H1 (cell line): ENCODE results near the gene OR51E1. TPM values are rescaled to one million over a fixed set of nuclear protein-coding genes. Genes with fewer than 3 reads are reported as not detected.

Experiments used
- CTCF ChIA-PET: fragments of 300-600 bp; sonication (Branson Sonifier 250); formaldehyde crosslinking; loops from one replicate; lab custom pipeline; 2021; ENCODE audit not compliant: partially characterized antibody; lab: Charles Lee
- POLR2A ChIA-PET: fragments of 300-600 bp; sonication (Branson Sonifier 250); formaldehyde crosslinking; loops from one replicate; lab custom pipeline; 2021; ENCODE audit warnings: inconsistent platforms; ENCODE audit not compliant: partially characterized antibody; lab: Charles Lee
- DNase-seq, 2 experiments: peaks; one replicate each; pipeline versions ENCODE4 v3.0.0 to v3.0.0-alpha.2; 2010 to 2022; ENCODE audit warnings: low spot score in 2 of 2, low read depth in 1 of 2, mixed read lengths in 1 of 2
- FAIRE-seq: peaks from 2 replicates; lab custom pipeline; 2011; peaks lifted over from hg19 to GRCh38; lab: Jason Lieb, UNC
- H2AFZ ChIP-seq: 2 replicates; pipeline ENCODE4 v1.8.1; 2012; ENCODE audit warnings: low read length, inconsistent platforms
- H2AK5ac ChIP-seq: 2 replicates; pipeline ENCODE4 v1.6.1; 2013; ENCODE audit warnings: low read depth, low read length
- H2BK120ac ChIP-seq: replicated peaks from 2 replicates; pipeline ENCODE3; 2013; ENCODE audit warnings: low read depth, low read length, inconsistent platforms
- H2BK12ac ChIP-seq: 2 replicates; pipeline ENCODE4 v1.6.1; 2013; ENCODE audit warnings: low read depth, low read length
- H2BK15ac ChIP-seq: 2 replicates; pipeline ENCODE4 v1.6.1; 2013; ENCODE audit warnings: low read length
- H2BK20ac ChIP-seq: 2 replicates; pipeline ENCODE4 v1.6.1; 2013; ENCODE audit warnings: low read length
- H2BK5ac ChIP-seq: 2 replicates; pipeline ENCODE4 v1.6.1; 2013; ENCODE audit warnings: low read depth, low read length
- H3K14ac ChIP-seq: 2 replicates; pipeline ENCODE4 v1.6.1; 2013; ENCODE audit warnings: inconsistent platforms; ENCODE audit not compliant: insufficient read length
- H3K18ac ChIP-seq: 2 replicates; pipeline ENCODE4 v1.6.1; 2013; ENCODE audit warnings: low read length; ENCODE audit errors: extremely low read depth
- H3K23ac ChIP-seq: 2 replicates; pipeline ENCODE4 v1.6.1; 2013; ENCODE audit warnings: inconsistent platforms; ENCODE audit not compliant: insufficient read length
- H3K23me2 ChIP-seq: 2 replicates; pipeline ENCODE4 v1.6.1; 2013; ENCODE audit warnings: low read depth, low read length
- H3K27ac ChIP-seq: 2 replicates; pipeline ENCODE4 v1.6.1; 2011; ENCODE audit warnings: low read depth, low read length, inconsistent platforms
- H3K27me3 ChIP-seq, 4 experiments: replicated peaks in 1 of 4; 1 replicate in 1 of 4; 2 replicates in 3 of 4; pipeline versions ENCODE4 v1.6.1 to v1.8.1; 2011 to 2013; ENCODE audit warnings: low read length in 3 of 4, mild to moderate bottlenecking in 3 of 4, inconsistent platforms in 2 of 4, mixed read lengths in 2 of 4, moderate library complexity in 1 of 4; ENCODE audit not compliant: control insufficient read depth in 3 of 4, insufficient read depth in 3 of 4; ENCODE audit errors: extremely low read depth in 1 of 4
- H3K36me3 ChIP-seq, 4 experiments: 2 replicates each; pipeline versions ENCODE4 v1.6.1 to v1.8.1; 2011 to 2013; ENCODE audit warnings: mild to moderate bottlenecking in 4 of 4, low read length in 3 of 4, moderate library complexity in 2 of 4, control low read depth in 1 of 4, inconsistent platforms in 1 of 4; ENCODE audit not compliant: insufficient read depth in 4 of 4, control insufficient read depth in 2 of 4
- H3K4ac ChIP-seq: replicated peaks from 2 replicates; pipeline ENCODE3; 2013; ENCODE audit warnings: low read length, low read depth, mixed read lengths, inconsistent platforms; ENCODE audit not compliant: insufficient read length
- H3K4me1 ChIP-seq, 4 experiments: replicated peaks in 1 of 4; 1 replicate in 1 of 4; 2 replicates in 3 of 4; pipeline versions ENCODE4 v1.6.1 to v1.8.1; 2011 to 2013; ENCODE audit warnings: low read length in 3 of 4, inconsistent platforms in 2 of 4, mixed read lengths in 1 of 4; ENCODE audit not compliant: insufficient read depth in 4 of 4, control insufficient read depth in 3 of 4
- H3K4me2 ChIP-seq, 2 experiments: 2 replicates each; pipeline versions ENCODE4 v1.6.1 to v1.8.1; 2011 to 2013; ENCODE audit warnings: low read depth in 2 of 2, low read length in 2 of 2, control low read depth in 1 of 2, inconsistent platforms in 1 of 2, mild to moderate bottlenecking in 1 of 2; ENCODE audit not compliant: insufficient read depth in 1 of 2
- H3K4me3 ChIP-seq, 4 experiments: fragments of 200-600, 300-600 bp in 1 of 4; sonication (generic), shearing (Covaris generic), sonication (Bioruptor Twin) in 1 of 4; 2 replicates each; pipeline versions ENCODE4 v1.5.1 to v1.8.1; 2011 to 2016; ENCODE audit warnings: low read length in 4 of 4, low read depth in 3 of 4, control low read depth in 2 of 4, inconsistent platforms in 2 of 4, mild to moderate bottlenecking in 2 of 4, mixed read lengths in 1 of 4, moderate library complexity in 1 of 4; ENCODE audit not compliant: insufficient read depth in 2 of 4; ENCODE audit errors: extremely low read depth in 1 of 4
- H3K56ac ChIP-seq: replicated peaks from 2 replicates; pipeline ENCODE3; 2013; ENCODE audit warnings: low read depth, mild to moderate bottlenecking, mixed read lengths, low read length, inconsistent platforms; ENCODE audit not compliant: insufficient read length
- H3K79me1 ChIP-seq: 2 replicates; pipeline ENCODE4 v1.6.1; 2013; ENCODE audit warnings: low read depth, low read length, control low read depth
- H3K79me2 ChIP-seq, 2 experiments: 2 replicates each; pipeline versions ENCODE4 v1.6.1 to v1.8.1; 2012 to 2013; ENCODE audit warnings: low read length in 2 of 2, mild to moderate bottlenecking in 2 of 2, inconsistent platforms in 1 of 2; ENCODE audit not compliant: insufficient read depth in 2 of 2, control insufficient read depth in 1 of 2
- H3K9ac ChIP-seq, 4 experiments: replicated peaks in 1 of 4; 1 replicate in 1 of 4; 2 replicates in 3 of 4; pipeline versions ENCODE4 v1.6.1 to v1.8.1; 2011 to 2013; ENCODE audit warnings: low read depth in 3 of 4, low read length in 3 of 4, control low read depth in 2 of 4, mild to moderate bottlenecking in 2 of 4, moderate library complexity in 2 of 4, inconsistent platforms in 1 of 4; ENCODE audit errors: extremely low read depth in 1 of 4
- H3K9me3 ChIP-seq, 2 experiments: 2 replicates each; pipeline versions ENCODE4 v1.6.1 to v1.8.1; 2012 to 2013; ENCODE audit warnings: mild to moderate bottlenecking in 2 of 2, moderate library complexity in 2 of 2, control low read depth in 1 of 2, inconsistent platforms in 1 of 2, low read depth in 1 of 2, low read length in 1 of 2, mixed read lengths in 1 of 2; ENCODE audit not compliant: insufficient read depth in 2 of 2
- H4K20me1 ChIP-seq, 2 experiments: replicated peaks in 1 of 2; 2 replicates each; pipeline versions ENCODE3 to v1.8.1; 2011 to 2013; ENCODE audit warnings: inconsistent platforms in 2 of 2, low read length in 2 of 2, mild to moderate bottlenecking in 1 of 2; ENCODE audit not compliant: insufficient read depth in 2 of 2, control insufficient read depth in 1 of 2
- H4K5ac ChIP-seq: 2 replicates; pipeline ENCODE4 v1.6.1; 2013; ENCODE audit warnings: low read length, low read depth, mixed read lengths, inconsistent platforms; ENCODE audit not compliant: insufficient read length
- H4K8ac ChIP-seq: 2 replicates; pipeline ENCODE4 v1.8.0; 2013; ENCODE audit warnings: mild to moderate bottlenecking, moderate library complexity, low read length, inconsistent platforms; ENCODE audit not compliant: insufficient read depth; ENCODE audit errors: extremely low read depth
- H4K91ac ChIP-seq: replicated peaks from 2 replicates; pipeline ENCODE3; 2013; ENCODE audit warnings: low read length, mixed read lengths, inconsistent platforms; ENCODE audit not compliant: insufficient read length
- CBX5 ChIP-seq: fragments of 300-800, 300-1000 bp; sonication (generic); IDR thresholded peaks from 2 replicates; pipeline ENCODE4 v1.7.1; 2016; ENCODE audit warnings: antibody characterized with exemption, low read length, low read depth
- CHD1 ChIP-seq: IDR thresholded peaks from 2 replicates; pipeline ENCODE4 v1.6.1; 2012; ENCODE audit warnings: low read depth, low read length, improper control_type of control experiment
- FOSL1 ChIP-seq: IDR thresholded peaks from 2 replicates; pipeline ENCODE4 v1.6.1; 2011; ENCODE audit warnings: mild to moderate bottlenecking, low read depth, low read length, moderate library complexity; ENCODE audit not compliant: insufficient read depth
- KDM1A ChIP-seq: fragments of 200-600, 300-600 bp; sonication (generic); IDR thresholded peaks from 2 replicates; pipeline ENCODE4 v1.7.1; 2016; ENCODE audit warnings: mild to moderate bottlenecking, low read length, borderline replicate concordance
- WGBS, 2 experiments: shearing (Covaris generic) in 1 of 2; methylation state at CpG; one replicate each; pipeline versions ENCODE4 v1.1.6 to v1.1.7; 2013 to 2015; ENCODE audit warnings: low lambda C conversion rate in 2 of 2, mixed read lengths in 2 of 2, inconsistent platforms in 1 of 2, low coverage in 1 of 2, missing lambda C conversion rate in 1 of 2; ENCODE audit not compliant: insufficient replicate concordance in 2 of 2, insufficient coverage in 1 of 2, insufficient read length in 1 of 2; ENCODE audit errors: extremely low coverage in 1 of 2, missing lambda C conversion rate in 1 of 2; 5-methylcytosine and 5-hydroxymethylcytosine counted together
- polyA plus RNA-seq, 7 experiments: library from polyadenylated mRNA; depleted of rRNA in 3 of 7; stranded (reverse) in 5 of 7; unstranded in 2 of 7; fragments of >200 nt in 5 of 7; fragments of 200-250 nt in 2 of 7; gene quantifications; 1 replicate in 5 of 7; 2 replicates in 1 of 7; 4 replicates in 1 of 7; pipeline versions ENCODE4 v1.2.1 to v1.2.3, GENCODE V29; 2011 to 2013; ENCODE audit warnings: missing spikeins in 2 of 7, mixed read lengths in 2 of 7
- total RNA-seq: library from RNA; stranded (reverse); fragmentation: NEBNext Ultra II Directional; extraction: Animal tissue kit (Norgen Biotek cat#: 25700); gene quantifications from 2 replicates; pipeline ENCODE4 v1.2.1, GENCODE V29; 2021

OR51E1 gene
- total and polyA plus RNA-seq, 2 of the 8 experiments (the other 6 are each of a cell fraction or from before 2014, with no cell fraction given): not detected

DNA sequence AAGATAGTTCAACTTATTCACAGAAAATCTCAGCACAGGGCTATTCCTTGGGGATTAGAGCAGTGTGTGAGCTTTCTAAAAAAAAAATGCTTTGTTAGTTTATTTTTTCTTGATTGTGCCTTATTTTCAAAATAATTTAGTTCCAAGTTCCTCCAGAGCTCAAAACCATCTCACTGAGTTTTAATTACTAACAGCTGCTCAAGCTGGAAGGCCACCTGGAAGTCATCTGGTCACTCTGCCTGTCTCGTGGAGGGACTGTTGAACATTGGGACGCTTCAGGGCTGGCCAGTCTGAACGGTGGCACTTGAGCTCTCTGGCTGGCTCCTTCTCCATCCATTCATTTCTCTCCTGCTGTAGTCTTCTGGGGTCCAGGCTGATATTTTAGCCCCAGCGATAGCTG is 4.0 kb downstream of the OR51E1 start:
- H2AFZ ChIP-seq: no peak overlapping the region
- H3K14ac ChIP-seq: no peak overlapping the region
- H4K8ac ChIP-seq: no peak overlapping the region
- H3K56ac ChIP-seq: no peak overlapping the region
- no peak overlapping the region for H3K4me2 ChIP-seq
- no peak for FAIRE-seq
- no peak overlapping the region for H3K27ac ChIP-seq
- H3K27me3 ChIP-seq: no peaks in the 10 kb centered on the region
- no peak overlapping the region for H4K91ac ChIP-seq
- 90% methylated on average over 4 of the region's 4 CpGs; no CpG with 5 or more reads in 1 of the 2 experiments for WGBS, 2 experiments
- no peaks in the 10 kb centered on the region for H3K23me2 ChIP-seq
- no peak overlapping the region for H2BK20ac ChIP-seq
- H2BK12ac ChIP-seq: no peak overlapping the region
- no peak overlapping the region for H3K23ac ChIP-seq
- H3K9ac ChIP-seq: no peak overlapping the region
- no peak overlapping the region for H2BK5ac ChIP-seq
- ChIA-PET POLR2A (no interaction called here), CTCF (interaction anchor here (0.8 to 5.4 kb wide), 6 partner anchors 11 to 188 kb away, joined by 3 to 30 read pairs (median 3); partner anchors contain the start of gene OR51D1)
- H3K4me3 ChIP-seq: no peak overlapping the region
- H2AK5ac ChIP-seq: no peak overlapping the region
- H3K79me1 ChIP-seq: no peaks in the 10 kb centered on the region
- no peaks in the 10 kb centered on the region for H4K20me1 ChIP-seq
- no peak overlapping the region for H3K18ac ChIP-seq
- no peak overlapping the region for H3K4ac ChIP-seq
- no peaks in the 10 kb centered on the region; a peak in 1 of 4 replicates for H3K9me3 ChIP-seq
- no peak overlapping the region for H2BK120ac ChIP-seq
- H3K4me1 ChIP-seq: no peaks in the 10 kb centered on the region
- H3K79me2 ChIP-seq: no peaks in the 10 kb centered on the region
- H4K5ac ChIP-seq: no peak overlapping the region
- H2BK15ac ChIP-seq: no peak overlapping the region
- H3K36me3 ChIP-seq: no peaks in the 10 kb centered on the region
- no peak for DNase-seq
- TF ChIP-seq KDM1A: no peak
- no peak for TF ChIP-seq CBX5
- no peak for TF ChIP-seq CHD1
- TF ChIP-seq FOSL1: no peak
